ENCODE measurements around the gene PTP4A1.

Gene PTP4A1

GRCh38 chr6:63580704-63580961 lies 8.4 kb downstream of the PTP4A1 start:
- no peak for TF ChIP-seq CTCF (IDR thresholded peaks at IDR 0.05; ENCODE audit: insufficient read depth, low read length)
- no peak for TF ChIP-seq REST (IDR thresholded peaks at IDR 0.05; ENCODE audit: insufficient replicate concordance, low read depth)
- no peak for TF ChIP-seq POLR2AphosphoS5 (IDR thresholded peaks at IDR 0.05; ENCODE audit: low read depth)
- TF ChIP-seq GABPA (IDR thresholded peaks at IDR 0.05; ENCODE audit: low read depth), result no peak
- no peak for TF ChIP-seq SPI1 (IDR thresholded peaks at IDR 0.05; ENCODE audit: borderline replicate concordance, low read depth)

DNA sequence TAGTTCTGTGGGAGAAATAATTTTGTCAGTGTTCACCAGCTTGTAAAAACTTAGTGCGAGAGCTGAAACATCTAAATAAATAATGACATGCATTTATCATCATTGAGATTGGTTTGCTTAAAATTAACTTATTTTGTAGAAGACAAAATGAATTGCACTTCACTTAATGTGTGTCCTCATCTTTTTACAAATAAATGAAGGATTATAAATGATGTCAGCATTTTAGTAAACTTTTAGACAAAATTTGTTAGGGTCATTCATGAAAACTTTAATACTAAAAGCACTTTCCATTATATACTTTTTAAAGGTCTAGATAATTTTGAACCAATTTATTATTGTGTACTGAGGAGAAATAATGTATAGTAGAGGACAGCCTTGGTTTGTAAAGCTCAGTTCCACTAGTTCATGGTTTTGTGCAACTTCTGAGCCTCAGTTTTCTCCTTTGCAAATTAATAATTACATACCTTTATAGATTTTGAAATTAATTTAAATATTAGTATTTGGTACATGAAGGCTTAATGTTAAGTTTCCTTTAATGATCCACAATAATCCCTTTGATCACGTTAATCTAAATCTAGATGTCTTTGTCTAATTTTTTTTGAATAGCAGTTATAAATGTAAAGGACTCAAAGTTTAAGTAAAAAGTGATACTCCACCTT lies 9.2 kb downstream of the PTP4A1 start:
- H3K4me3 ChIP-seq (replicated peaks; ENCODE audit: insufficient read depth, low read length), result no peak overlapping the region
- DNase-seq (ENCODE audit: low read depth in 1 of 2, low spot score in 1 of 2), result no peak

More at GRCh38 chr6:63580704-63580961, 8.4 kb downstream of the PTP4A1 start:
- no peak overlapping the region for H3K27ac ChIP-seq (replicated peaks)
- DNase-seq (ENCODE audit: low read depth in 1 of 2, low spot score in 1 of 2), result no peak
- H3K27me3 ChIP-seq (ENCODE audit: insufficient read depth, poor library complexity, severe bottlenecking), result no peaks in the 10 kb centered on the region
- H3K4me3 ChIP-seq (replicated peaks; ENCODE audit: insufficient read depth, low read length), result no peak overlapping the region

More for the DNA sequence above, 9.2 kb downstream of the PTP4A1 start:
- no peaks in the 10 kb centered on the region for H3K27me3 ChIP-seq (ENCODE audit: insufficient read depth, poor library complexity, severe bottlenecking)
- TF ChIP-seq POLR2AphosphoS5 (IDR thresholded peaks at IDR 0.05; ENCODE audit: low read depth) (no peak), CTCF (IDR thresholded peaks at IDR 0.05; ENCODE audit: insufficient read depth, low read length) (no peak), REST (IDR thresholded peaks at IDR 0.05; ENCODE audit: insufficient replicate concordance, low read depth) (no peak), GABPA (IDR thresholded peaks at IDR 0.05; ENCODE audit: low read depth) (no peak), SPI1 (IDR thresholded peaks at IDR 0.05; ENCODE audit: borderline replicate concordance, low read depth) (no peak)
- H3K27ac ChIP-seq (replicated peaks), result no peak overlapping the region
